ENCODE data around the gene PPP4R1. TPM values are rescaled to one million over a fixed set of nuclear protein-coding genes. Genes with fewer than 3 reads are reported as not detected.

PPP4R1 gene
- total RNA-seq, 1 experiment from 2014 or later = 106 TPM

DNA sequence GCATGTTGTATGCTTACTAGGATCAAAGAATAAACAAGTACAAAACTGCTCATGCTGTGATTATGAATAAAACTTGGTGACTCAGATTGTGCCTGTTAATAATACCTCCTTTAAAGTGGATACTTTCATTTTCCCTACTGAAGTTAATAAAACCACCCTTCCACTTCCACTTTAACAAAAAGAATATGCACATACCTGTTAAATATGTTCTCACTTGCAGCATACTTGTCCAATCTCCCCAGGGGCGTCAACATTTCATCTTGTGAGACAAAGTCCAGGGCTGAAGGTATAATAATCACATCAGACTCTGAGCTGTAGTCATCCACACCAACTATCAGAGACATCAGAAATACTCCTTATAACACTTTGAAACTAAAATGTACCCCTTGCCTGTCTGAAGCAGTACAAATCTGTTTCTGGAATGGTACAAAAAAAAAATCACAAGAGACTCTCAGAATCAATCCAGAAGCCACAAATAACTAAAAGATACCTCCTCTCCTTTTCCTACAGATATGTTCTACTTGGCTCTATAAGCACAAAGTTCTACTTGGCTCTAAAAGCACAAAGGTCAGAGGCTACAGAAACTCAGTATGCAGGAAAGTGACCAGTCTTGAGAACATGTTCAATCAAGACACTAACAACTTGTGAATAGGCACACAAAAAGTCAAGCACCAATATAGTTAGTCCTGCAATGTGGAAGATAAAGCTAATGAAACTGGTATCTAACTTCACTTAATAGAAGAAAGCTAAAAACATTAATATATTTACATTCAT lies 19.3 kb downstream of the PPP4R1 start:
- H3K79me2 ChIP-seq (ENCODE audit: insufficient read depth, low read length) = peaks cover 3% of the 10 kb centered on the region
- H2BK15ac ChIP-seq (ENCODE audit: low read depth, low read length) = no peak overlapping the region
- no peak overlapping the region for H3K14ac ChIP-seq (ENCODE audit: insufficient read depth, low read length)
- WGBS (ENCODE audit: extremely low coverage, insufficient read length, low lambda C conversion rate) = no CpG with 5 or more reads among the region's 1 CpG
- no peak overlapping the region for H2BK20ac ChIP-seq (ENCODE audit: low read depth, low read length, poor library complexity, severe bottlenecking)
- no peaks in the 10 kb centered on the region for H4K20me1 ChIP-seq (ENCODE audit: control insufficient read depth, insufficient read depth, insufficient read length)
- no peak overlapping the region for H3K4ac ChIP-seq (ENCODE audit: low read depth, low read length)
- no peak overlapping the region for H4K5ac ChIP-seq (ENCODE audit: insufficient read length, low read depth, low read length)
- peaks cover 4% of the 10 kb centered on the region for H3K79me1 ChIP-seq (ENCODE audit: insufficient read depth, low read depth, low read length, poor library complexity, severe bottlenecking)
- TF ChIP-seq, protein P1, sequence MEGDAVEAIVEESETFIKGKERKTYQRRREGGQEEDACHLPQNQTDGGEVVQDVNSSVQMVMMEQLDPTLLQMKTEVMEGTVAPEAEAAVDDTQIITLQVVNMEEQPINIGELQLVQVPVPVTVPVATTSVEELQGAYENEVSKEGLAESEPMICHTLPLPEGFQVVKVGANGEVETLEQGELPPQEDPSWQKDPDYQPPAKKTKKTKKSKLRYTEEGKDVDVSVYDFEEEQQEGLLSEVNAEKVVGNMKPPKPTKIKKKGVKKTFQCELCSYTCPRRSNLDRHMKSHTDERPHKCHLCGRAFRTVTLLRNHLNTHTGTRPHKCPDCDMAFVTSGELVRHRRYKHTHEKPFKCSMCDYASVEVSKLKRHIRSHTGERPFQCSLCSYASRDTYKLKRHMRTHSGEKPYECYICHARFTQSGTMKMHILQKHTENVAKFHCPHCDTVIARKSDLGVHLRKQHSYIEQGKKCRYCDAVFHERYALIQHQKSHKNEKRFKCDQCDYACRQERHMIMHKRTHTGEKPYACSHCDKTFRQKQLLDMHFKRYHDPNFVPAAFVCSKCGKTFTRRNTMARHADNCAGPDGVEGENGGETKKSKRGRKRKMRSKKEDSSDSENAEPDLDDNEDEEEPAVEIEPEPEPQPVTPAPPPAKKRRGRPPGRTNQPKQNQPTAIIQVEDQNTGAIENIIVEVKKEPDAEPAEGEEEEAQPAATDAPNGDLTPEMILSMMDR (conservative IDR thresholded peaks at IDR 0.05) = no peak
- H3K23ac ChIP-seq (ENCODE audit: insufficient read length, low read depth, low read length) = no peak overlapping the region
- H3T11ph ChIP-seq (ENCODE audit: low read length) = no peak overlapping the region
- H4K91ac ChIP-seq (ENCODE audit: insufficient read length, low read depth, low read length) = no peak overlapping the region
- no peak overlapping the region for H3K56ac ChIP-seq (ENCODE audit: insufficient read length, low read depth, low read length)
- H3K4me3 Mint-ChIP-seq = no peak overlapping the region
- no peaks in the 10 kb centered on the region for H3K27me3 Mint-ChIP-seq (ENCODE audit: low read depth)
- H2BK12ac ChIP-seq (ENCODE audit: insufficient read length, low read depth, low read length) = no peak overlapping the region
- H2AFZ ChIP-seq (ENCODE audit: low read length) = no peak overlapping the region
- H3K9me3 ChIP-seq (ENCODE audit: control insufficient read depth, low read depth, low read length) = no peaks in the 10 kb centered on the region
- H4K8ac ChIP-seq (replicated peaks; ENCODE audit: insufficient read length, low read depth, low read length) = no peak overlapping the region
- DNase-seq = no peak
- no peaks in the 10 kb centered on the region for H3K4me1 ChIP-seq (ENCODE audit: insufficient read depth, low read length)
- H3K27me3 ChIP-seq (ENCODE audit: insufficient read depth, low read length) = no peaks in the 10 kb centered on the region
- H3K27ac Mint-ChIP-seq = peak overlapping the region in 1 of 3 experiments; percentile 21; a peak in 1 of 7 replicates
- no peak overlapping the region for H3K4me2 ChIP-seq (ENCODE audit: insufficient read depth, insufficient read length, low read length)
- peaks cover 6 to 17% of the 10 kb centered on the region in 2 experiments; a peak in 3 of 4 replicates for H3K4me1 Mint-ChIP-seq
- H2BK5ac ChIP-seq (ENCODE audit: insufficient read length, low read length) = no peak overlapping the region
- H3K9me3 Mint-ChIP-seq = peaks cover 1 to 4% of the 10 kb centered on the region in 2 experiments
- no peaks in the 10 kb centered on the region for H3K23me2 ChIP-seq (ENCODE audit: insufficient read length, low read depth, low read length, poor library complexity, severe bottlenecking)
- H2AK5ac ChIP-seq (ENCODE audit: insufficient read length, low read length) = no peak overlapping the region
- no peak overlapping the region for H3K27ac ChIP-seq (ENCODE audit: insufficient read length, low read depth, low read length)
- no peak overlapping the region for H2BK120ac ChIP-seq (ENCODE audit: low read depth, low read length, poor library complexity, severe bottlenecking)
- H3K18ac ChIP-seq (ENCODE audit: insufficient read length, low read depth, low read length) = no peak overlapping the region
- H3K9ac ChIP-seq (ENCODE audit: extremely low read depth, insufficient read length, low read length) = no peak overlapping the region
- peaks cover 5 to 28% (median 18%) of the 10 kb centered on the region in 3 experiments for H3K36me3 Mint-ChIP-seq (ENCODE audit: insufficient read depth in 1 of 3, low read depth in 3 of 3)

Data from H9 (cell line).